ENCODE data around the gene ZNF827.

DNA sequence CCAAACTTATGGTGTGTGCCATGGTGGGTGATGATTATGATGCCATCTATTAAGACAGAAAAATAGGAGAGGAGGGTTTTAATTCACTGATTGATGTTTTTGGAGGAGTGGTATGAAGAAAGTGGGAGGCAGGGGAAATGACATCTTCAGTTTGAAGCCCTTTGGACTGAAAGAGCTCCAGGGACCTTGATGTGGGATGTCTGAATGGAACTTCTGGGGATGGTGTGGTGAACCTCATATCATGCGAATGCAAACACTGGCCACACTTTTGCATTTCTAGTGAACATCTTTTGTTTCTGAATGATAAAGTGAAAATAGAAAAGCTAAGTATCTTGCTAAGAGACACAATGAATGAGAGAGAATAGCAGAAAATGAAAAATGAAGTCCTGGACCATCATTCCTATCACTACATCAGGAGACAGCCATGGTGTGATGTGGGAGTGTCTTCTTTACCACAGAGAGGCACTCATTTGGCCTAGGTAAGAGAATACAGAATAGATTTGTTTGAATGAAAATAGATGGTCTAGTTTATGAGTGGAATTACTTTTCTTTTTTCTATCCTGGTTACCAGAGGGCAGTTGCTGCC, 123.5 kb downstream of the ZNF827 start:
- TF ChIP-seq, protein P1, sequence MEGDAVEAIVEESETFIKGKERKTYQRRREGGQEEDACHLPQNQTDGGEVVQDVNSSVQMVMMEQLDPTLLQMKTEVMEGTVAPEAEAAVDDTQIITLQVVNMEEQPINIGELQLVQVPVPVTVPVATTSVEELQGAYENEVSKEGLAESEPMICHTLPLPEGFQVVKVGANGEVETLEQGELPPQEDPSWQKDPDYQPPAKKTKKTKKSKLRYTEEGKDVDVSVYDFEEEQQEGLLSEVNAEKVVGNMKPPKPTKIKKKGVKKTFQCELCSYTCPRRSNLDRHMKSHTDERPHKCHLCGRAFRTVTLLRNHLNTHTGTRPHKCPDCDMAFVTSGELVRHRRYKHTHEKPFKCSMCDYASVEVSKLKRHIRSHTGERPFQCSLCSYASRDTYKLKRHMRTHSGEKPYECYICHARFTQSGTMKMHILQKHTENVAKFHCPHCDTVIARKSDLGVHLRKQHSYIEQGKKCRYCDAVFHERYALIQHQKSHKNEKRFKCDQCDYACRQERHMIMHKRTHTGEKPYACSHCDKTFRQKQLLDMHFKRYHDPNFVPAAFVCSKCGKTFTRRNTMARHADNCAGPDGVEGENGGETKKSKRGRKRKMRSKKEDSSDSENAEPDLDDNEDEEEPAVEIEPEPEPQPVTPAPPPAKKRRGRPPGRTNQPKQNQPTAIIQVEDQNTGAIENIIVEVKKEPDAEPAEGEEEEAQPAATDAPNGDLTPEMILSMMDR (conservative IDR thresholded peaks at IDR 0.05; ENCODE audit: low read length): no peak
- TF ChIP-seq EZH2phosphoT487 (IDR thresholded peaks at IDR 0.05; ENCODE audit: borderline replicate concordance): no peak

All from Loucy (cell line).